HFFc6 (cell line): ENCODE measurements around the gene C20orf144. TPM values are rescaled to one million over a fixed set of nuclear protein-coding genes. Genes with fewer than 3 reads are reported as not detected.

Experiments
- DNase-seq: peaks from one replicate; pipeline ENCODE4 v3.0.0-alpha.2; 2018
- H3K27ac Mint-ChIP-seq: 2 replicates; pipeline ENCODE4 v1.8.0; 2020; ENCODE audit warnings: mild to moderate bottlenecking, mixed read lengths
- H3K27me3 Mint-ChIP-seq: 2 replicates; pipeline ENCODE4 v1.8.0; 2021; ENCODE audit warnings: mild to moderate bottlenecking, moderate library complexity, mixed read lengths; ENCODE audit not compliant: insufficient read depth
- H3K36me3 Mint-ChIP-seq: 2 replicates; pipeline ENCODE4 v1.8.0; 2021; ENCODE audit warnings: low read depth, mixed read lengths
- H3K4me1 Mint-ChIP-seq: 2 replicates; pipeline ENCODE4 v1.8.0; 2020; ENCODE audit warnings: low read depth, mixed read lengths
- H3K4me3 Mint-ChIP-seq: 2 replicates; pipeline ENCODE4 v1.8.0; 2020; ENCODE audit warnings: mild to moderate bottlenecking, moderate library complexity, mixed read lengths
- H3K9me3 Mint-ChIP-seq: 2 replicates; pipeline ENCODE4 v1.8.0; 2020; ENCODE audit warnings: mild to moderate bottlenecking, mixed read lengths
- CTCF ChIP-seq: fragments of 200-600 bp; sonication (generic); IDR thresholded peaks from 2 replicates; pipeline ENCODE4 v1.5.0; 2021; ENCODE audit warnings: antibody characterized with exemption, mild to moderate bottlenecking
- total RNA-seq, 6 experiments: library from RNA; stranded (reverse); fragmentation: NEBNext Ultra II Directional; extraction: Animal tissue kit (Norgen Biotek cat#: 25700); gene quantifications; 2 replicates in 1 of 6; 3 replicates in 5 of 6; pipeline ENCODE4 v1.2.3, GENCODE V29; 2021

C20orf144 gene
- total RNA-seq, 6 experiments from 2014 or later: 0.10 to 0.31 (median 0.23) TPM; not detected in 1

- Mint-ChIP-seq H3K4me3 (no peak overlapping the region), H3K36me3 (0 out of 2 replicates have a peak, but pooled peaks cover 4% of the 10 kb centered on the region), H3K27ac (peak overlapping the region; percentile 58), H3K27me3 (peaks cover 2% of the 10 kb centered on the region), H3K9me3 (no peaks in the 10 kb centered on the region), H3K4me1 (peaks cover 66% of the 10 kb centered on the region)
- no peak for TF ChIP-seq CTCF
- no peak for DNase-seq
Observed at GRCh38 chr20:33669873-33670640, 7.9 kb downstream of the C20orf144 start.

- no peak for DNase-seq
- TF ChIP-seq CTCF: no peak
- Mint-ChIP-seq H3K27ac (no peak overlapping the region), H3K36me3 (0 out of 2 replicates have a peak, but pooled peaks cover 4% of the 10 kb centered on the region), H3K9me3 (no peaks in the 10 kb centered on the region), H3K4me1 (peaks cover 69% of the 10 kb centered on the region), H3K27me3 (peaks cover 2% of the 10 kb centered on the region), H3K4me3 (no peak overlapping the region; the same call in 1 of the 2 replicates)
Observed at GRCh38 chr20:33670715-33671499, 8.8 kb downstream of the C20orf144 start.

GRCh38 chr20:33671573-33672288 lies 9.6 kb downstream of the C20orf144 start:
- H3K27ac Mint-ChIP-seq: no peak overlapping the region
- H3K4me1 Mint-ChIP-seq: peaks cover 66% of the 10 kb centered on the region
- H3K27me3 Mint-ChIP-seq: peaks cover 3% of the 10 kb centered on the region
- no peak for DNase-seq
- 0 out of 2 replicates have a peak, but pooled peaks cover 4% of the 10 kb centered on the region for H3K36me3 Mint-ChIP-seq
- H3K9me3 Mint-ChIP-seq: no peaks in the 10 kb centered on the region
- no peak for TF ChIP-seq CTCF
- no peak overlapping the region for H3K4me3 Mint-ChIP-seq

GRCh38 chr20:33672426-33673113 lies 10.4 kb downstream of the C20orf144 start:
- 0 out of 2 replicates have a peak, but pooled peaks cover 4% of the 10 kb centered on the region for H3K36me3 Mint-ChIP-seq

More at GRCh38 chr20:33672426-33673113, 10.4 kb downstream of the C20orf144 start:
- DNase-seq: no peak
- TF ChIP-seq CTCF: no peak
- H3K27ac Mint-ChIP-seq: peak overlapping the region; percentile 85
- no peaks in the 10 kb centered on the region for H3K9me3 Mint-ChIP-seq
- peaks cover 65% of the 10 kb centered on the region for H3K4me1 Mint-ChIP-seq
- H3K4me3 Mint-ChIP-seq: peak overlapping the region; percentile 95
- peaks cover 2% of the 10 kb centered on the region; the same call in 1 of the 2 replicates for H3K27me3 Mint-ChIP-seq
